ENCODE measurements around the gene SLC22A3. TPM values are rescaled to one million over a fixed set of nuclear protein-coding genes. Genes with fewer than 3 reads are reported as not detected.

SLC22A3 gene
- total RNA-seq, 1 donor from 2014 or later: 0.07 TPM

GRCh38 chr6:160363016-160363996 lies 15.1 kb downstream of the SLC22A3 start:
- no peak for TF ChIP-seq EZH2 (IDR thresholded peaks at IDR 0.05)
- no peak for TF ChIP-seq CTCF (IDR thresholded peaks at IDR 0.05)
- no peak for TF ChIP-seq EZH2phosphoT487 (IDR thresholded peaks at IDR 0.05)
- no peaks in the 10 kb centered on the region for H4K20me1 ChIP-seq (ENCODE audit: low read depth)
- Mint-ChIP-seq H3K36me3 (no peaks in the 10 kb centered on the region), H3K4me3 (no peak overlapping the region), H3K27ac (no peak overlapping the region), H3K4me1 (no peaks in the 10 kb centered on the region), H3K9me3 (peaks cover 2% of the 10 kb centered on the region), H3K27me3 (ENCODE audit: insufficient read depth, low read depth) (no peaks in the 10 kb centered on the region)
- H3K4me2 ChIP-seq: no peak overlapping the region
- no peak for DNase-seq (ENCODE audit: low spot score)
- no peak overlapping the region for H3K9ac ChIP-seq
- H2AFZ ChIP-seq (replicated peaks): peak overlapping the region; percentile 34
- no peaks in the 10 kb centered on the region for H3K4me1 ChIP-seq
- H3F3A ChIP-seq (ENCODE audit: low read depth): no peaks in the 10 kb centered on the region
- no peaks in the 10 kb centered on the region for H3K27me3 ChIP-seq
- H3K36me3 ChIP-seq: no peaks in the 10 kb centered on the region
- no peak overlapping the region for H3K4me3 ChIP-seq
- no peaks in the 10 kb centered on the region for H3K9me3 ChIP-seq (ENCODE audit: low read depth)
- H3K79me2 ChIP-seq (ENCODE audit: low read depth): no peaks in the 10 kb centered on the region
- H3K27ac ChIP-seq: no peak overlapping the region

GRCh38 chr6:160365117-160365516 lies 16.9 kb downstream of the SLC22A3 start:
- Histone ChIP-seq H3K36me3 (no peaks in the 10 kb centered on the region), H3K79me2 (ENCODE audit: low read depth) (no peaks in the 10 kb centered on the region), H3K9me3 (ENCODE audit: low read depth) (no peaks in the 10 kb centered on the region), H3K4me1 (no peaks in the 10 kb centered on the region), H3K4me3 (no peak overlapping the region), H3K27me3 (no peaks in the 10 kb centered on the region), H4K20me1 (ENCODE audit: low read depth) (no peaks in the 10 kb centered on the region), H3K4me2 (no peak overlapping the region), H3K9ac (no peak overlapping the region), H3F3A (ENCODE audit: low read depth) (no peaks in the 10 kb centered on the region), H2AFZ (replicated peaks) (no peak overlapping the region), H3K27ac (no peak overlapping the region)
- H3K4me1 Mint-ChIP-seq: no peaks in the 10 kb centered on the region
- TF ChIP-seq CTCF (IDR thresholded peaks at IDR 0.05): no peak
- TF ChIP-seq EZH2phosphoT487 (IDR thresholded peaks at IDR 0.05): no peak
- TF ChIP-seq EZH2 (IDR thresholded peaks at IDR 0.05): no peak
- no peaks in the 10 kb centered on the region for H3K36me3 Mint-ChIP-seq
- no peak for DNase-seq (ENCODE audit: low spot score)
- H3K27ac Mint-ChIP-seq: no peak overlapping the region
- peaks cover 2% of the 10 kb centered on the region for H3K9me3 Mint-ChIP-seq
- no peak overlapping the region for H3K4me3 Mint-ChIP-seq
- H3K27me3 Mint-ChIP-seq (ENCODE audit: insufficient read depth, low read depth): peaks cover 2% of the 10 kb centered on the region

DNA sequence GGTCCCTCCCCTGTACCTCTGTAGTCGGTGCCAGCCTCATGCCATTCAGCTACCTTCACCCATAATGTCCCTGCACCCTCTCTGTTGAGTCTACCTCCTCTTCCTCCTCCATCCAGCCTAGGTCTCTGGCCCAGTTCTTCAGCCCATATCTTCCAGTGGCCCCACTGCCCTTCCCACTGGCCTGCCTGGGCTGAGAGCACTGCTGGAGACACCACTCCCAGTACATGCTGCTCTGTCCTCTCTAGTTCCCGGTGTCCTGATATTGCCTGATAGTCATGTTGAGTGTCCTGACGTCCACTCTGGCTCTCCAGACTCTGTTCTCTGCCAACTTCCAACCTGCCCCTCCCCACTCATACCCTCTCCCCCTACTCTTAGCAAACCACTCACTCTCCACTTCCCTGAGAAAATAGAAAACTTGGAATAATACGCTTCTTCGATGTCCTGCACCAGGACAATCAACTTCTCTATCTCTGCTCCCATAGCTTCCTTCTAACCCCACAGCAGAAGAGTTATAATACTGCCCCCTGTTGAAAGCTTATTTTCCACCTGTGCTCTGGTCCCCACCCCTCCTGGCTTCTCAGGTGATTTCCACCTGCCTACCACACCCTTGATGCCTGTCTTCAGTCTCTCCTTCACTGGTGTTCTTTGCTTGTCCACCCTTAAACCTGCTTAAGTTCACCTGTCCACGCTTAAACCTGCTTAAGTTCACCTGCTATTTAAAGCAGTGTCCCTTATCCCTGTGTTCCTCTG lies 19.8 kb downstream of the SLC22A3 start:
- Histone ChIP-seq H3K4me1 (no peaks in the 10 kb centered on the region), H3K36me3 (no peaks in the 10 kb centered on the region), H3K79me2 (ENCODE audit: low read depth) (no peaks in the 10 kb centered on the region), H3K4me2 (no peak overlapping the region), H4K20me1 (ENCODE audit: low read depth) (no peaks in the 10 kb centered on the region), H3K9me3 (ENCODE audit: low read depth) (no peaks in the 10 kb centered on the region), H3K4me3 (no peak overlapping the region), H2AFZ (replicated peaks) (no peak overlapping the region), H3K27ac (no peak overlapping the region), H3F3A (ENCODE audit: low read depth) (no peaks in the 10 kb centered on the region), H3K9ac (no peak overlapping the region), H3K27me3 (no peaks in the 10 kb centered on the region)
- no peaks in the 10 kb centered on the region for H3K36me3 Mint-ChIP-seq
- no peaks in the 10 kb centered on the region for H3K4me1 Mint-ChIP-seq
- no peak overlapping the region for H3K27ac Mint-ChIP-seq
- no peak overlapping the region for H3K4me3 Mint-ChIP-seq
- no peaks in the 10 kb centered on the region for H3K9me3 Mint-ChIP-seq
- peaks cover 2% of the 10 kb centered on the region for H3K27me3 Mint-ChIP-seq (ENCODE audit: insufficient read depth, low read depth)
- TF ChIP-seq EZH2phosphoT487 (IDR thresholded peaks at IDR 0.05) (no peak), EZH2 (IDR thresholded peaks at IDR 0.05) (no peak), CTCF (IDR thresholded peaks at IDR 0.05) (no peak)
- DNase-seq (ENCODE audit: low spot score): no peak
